Neural progenitor cell (in vitro differentiated cells): ENCODE measurements around the gene CAPZA1. TPM values are rescaled to one million over a fixed set of nuclear protein-coding genes. Genes with fewer than 3 reads are reported as not detected.
A peak's percentile ranks its signal among the peaks of the same experiment; 100 is the strongest.

ENCODE experiments used
- DNase-seq: peaks from one replicate; pipeline ENCODE4 v3.0.0-alpha.2; 2016; ENCODE audit warnings: low spot score
- H2AFZ ChIP-seq: fragments of 200-600 bp; sonication (generic); replicated peaks from 2 replicates; pipeline ENCODE4 v1.6.1; 2016; ENCODE audit warnings: antibody characterized with exemption
- H3F3A ChIP-seq: fragments of 200-600 bp; sonication (generic); 2 replicates; pipeline ENCODE4 v1.6.1; 2016; ENCODE audit warnings: antibody characterized with exemption, low read depth
- H3K27ac ChIP-seq: fragments of 200-600 bp; sonication (generic); 2 replicates; pipeline ENCODE4 v1.5.1; 2016; ENCODE audit warnings: mild to moderate bottlenecking
- H3K27me3 ChIP-seq: fragments of 200-600 bp; sonication (generic); 2 replicates; pipeline ENCODE4 v1.6.1; 2016; ENCODE audit warnings: mild to moderate bottlenecking, moderate library complexity
- H3K36me3 ChIP-seq: fragments of 200-600 bp; sonication (generic); 2 replicates; pipeline ENCODE4 v1.5.1; 2016
- H3K4me1 ChIP-seq: fragments of 200-600 bp; sonication (generic); 2 replicates; pipeline ENCODE4 v1.6.1; 2016; ENCODE audit warnings: mixed run types
- H3K4me2 ChIP-seq: fragments of 200-600 bp; sonication (generic); 2 replicates; pipeline ENCODE4 v1.6.1; 2016
- H3K4me3 ChIP-seq: fragments of 200-600 bp; sonication (generic); 2 replicates; pipeline ENCODE4 v1.5.1; 2016
- H3K79me2 ChIP-seq: fragments of 200-600 bp; sonication (generic); 2 replicates; pipeline ENCODE4 v1.6.1; 2016; ENCODE audit warnings: low read depth
- H3K9ac ChIP-seq: fragments of 200-600 bp; sonication (generic); 2 replicates; pipeline ENCODE4 v1.6.1; 2016
- H3K9me3 ChIP-seq: fragments of 200-600 bp; sonication (generic); 2 replicates; pipeline ENCODE4 v1.5.1; 2016; ENCODE audit warnings: low read depth
- H4K20me1 ChIP-seq: fragments of 200-600 bp; sonication (generic); 2 replicates; pipeline ENCODE4 v1.6.1; 2016; ENCODE audit warnings: low read depth
- H3K27ac Mint-ChIP-seq: 3 replicates; pipeline ENCODE4 v1.8.0; 2021; ENCODE audit warnings: mixed read lengths
- H3K27me3 Mint-ChIP-seq: 2 replicates; pipeline ENCODE4 v1.8.0; 2022; ENCODE audit warnings: low read depth, mild to moderate bottlenecking, inconsistent platforms, moderate library complexity, mixed read lengths; ENCODE audit not compliant: insufficient read depth
- H3K36me3 Mint-ChIP-seq: 3 replicates; pipeline ENCODE4 v1.8.0; 2021; ENCODE audit warnings: mixed read lengths
- H3K4me1 Mint-ChIP-seq: 3 replicates; pipeline ENCODE4 v1.8.0; 2021; ENCODE audit warnings: mixed read lengths
- H3K4me3 Mint-ChIP-seq: 3 replicates; pipeline ENCODE4 v1.8.0; 2021; ENCODE audit warnings: mild to moderate bottlenecking, moderate library complexity, mixed read lengths
- H3K9me3 Mint-ChIP-seq: 3 replicates; pipeline ENCODE4 v1.8.0; 2020; ENCODE audit warnings: mixed read lengths
- EZH2 ChIP-seq: fragments of 200-600 bp; sonication (generic); IDR thresholded peaks from 2 replicates; pipeline ENCODE4 v1.6.1; 2017; ENCODE audit warnings: antibody characterized with exemption, mild to moderate bottlenecking, moderate library complexity
- EZH2phosphoT487 ChIP-seq: fragments of 200-600 bp; sonication (generic); IDR thresholded peaks from 2 replicates; pipeline ENCODE4 v1.6.1; 2017; ENCODE audit warnings: antibody characterized with exemption
- total RNA-seq: library from RNA; depleted of rRNA; stranded (reverse); fragments of >200 nt; gene quantifications from 2 replicates; pipeline ENCODE4 v1.2.3, GENCODE V29; 2015; ENCODE audit warnings: low replicate concordance
- TF ChIP-seq, protein P1 (sequence below): fragments of 200-600 bp; sonication (generic); IDR thresholded peaks from 2 replicates; pipeline ENCODE4 v1.5.1; 2017; ENCODE audit warnings: antibody characterized with exemption, mild to moderate bottlenecking

The CAPZA1 gene
- total RNA-seq, 1 donor from 2014 or later: 218 TPM

DNA sequence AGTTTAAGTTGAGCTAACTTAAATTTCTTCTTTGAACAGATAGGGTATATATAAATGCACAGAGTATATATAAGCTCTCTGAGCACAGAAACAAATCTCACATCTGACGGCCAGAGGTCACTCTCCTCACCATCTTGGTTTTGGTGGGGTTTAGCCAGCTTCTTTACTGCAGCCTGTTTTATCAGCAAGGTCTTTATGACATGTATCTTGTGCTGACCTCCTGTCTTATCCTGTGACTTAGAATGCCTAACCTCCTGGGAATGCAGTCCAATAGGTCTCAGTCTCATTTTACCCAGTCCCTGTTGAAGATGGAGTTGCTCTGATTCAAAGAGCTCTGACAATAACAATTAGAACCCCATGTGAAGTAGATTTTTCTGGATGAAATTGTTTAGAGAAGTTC is 53.2 kb downstream of the CAPZA1 start:
- Mint-ChIP-seq H3K27me3 (peaks cover 3% of the 10 kb centered on the region), H3K4me1 (peaks cover 28% of the 10 kb centered on the region), H3K9me3 (no peaks in the 10 kb centered on the region), H3K27ac (no peak overlapping the region), H3K4me3 (peak overlapping the region; percentile 34), H3K36me3 (peaks cover 37% of the 10 kb centered on the region)
- Histone ChIP-seq H3K4me2 (no peak overlapping the region), H4K20me1 (no peaks in the 10 kb centered on the region), H3K9ac (no peak overlapping the region), H2AFZ (no peak overlapping the region), H3K4me1 (peaks cover 18% of the 10 kb centered on the region), H3K4me3 (no peak overlapping the region), H3K27ac (no peak overlapping the region), H3K36me3 (peaks cover 9% of the 10 kb centered on the region), H3K79me2 (peaks cover 26% of the 10 kb centered on the region), H3F3A (peaks cover 32% of the 10 kb centered on the region), H3K9me3 (no peaks in the 10 kb centered on the region), H3K27me3 (no peaks in the 10 kb centered on the region)
- TF ChIP-seq, protein P1, sequence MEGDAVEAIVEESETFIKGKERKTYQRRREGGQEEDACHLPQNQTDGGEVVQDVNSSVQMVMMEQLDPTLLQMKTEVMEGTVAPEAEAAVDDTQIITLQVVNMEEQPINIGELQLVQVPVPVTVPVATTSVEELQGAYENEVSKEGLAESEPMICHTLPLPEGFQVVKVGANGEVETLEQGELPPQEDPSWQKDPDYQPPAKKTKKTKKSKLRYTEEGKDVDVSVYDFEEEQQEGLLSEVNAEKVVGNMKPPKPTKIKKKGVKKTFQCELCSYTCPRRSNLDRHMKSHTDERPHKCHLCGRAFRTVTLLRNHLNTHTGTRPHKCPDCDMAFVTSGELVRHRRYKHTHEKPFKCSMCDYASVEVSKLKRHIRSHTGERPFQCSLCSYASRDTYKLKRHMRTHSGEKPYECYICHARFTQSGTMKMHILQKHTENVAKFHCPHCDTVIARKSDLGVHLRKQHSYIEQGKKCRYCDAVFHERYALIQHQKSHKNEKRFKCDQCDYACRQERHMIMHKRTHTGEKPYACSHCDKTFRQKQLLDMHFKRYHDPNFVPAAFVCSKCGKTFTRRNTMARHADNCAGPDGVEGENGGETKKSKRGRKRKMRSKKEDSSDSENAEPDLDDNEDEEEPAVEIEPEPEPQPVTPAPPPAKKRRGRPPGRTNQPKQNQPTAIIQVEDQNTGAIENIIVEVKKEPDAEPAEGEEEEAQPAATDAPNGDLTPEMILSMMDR: no peak
- TF ChIP-seq EZH2 (no peak), EZH2phosphoT487 (no peak)
- no peak for DNase-seq

DNA sequence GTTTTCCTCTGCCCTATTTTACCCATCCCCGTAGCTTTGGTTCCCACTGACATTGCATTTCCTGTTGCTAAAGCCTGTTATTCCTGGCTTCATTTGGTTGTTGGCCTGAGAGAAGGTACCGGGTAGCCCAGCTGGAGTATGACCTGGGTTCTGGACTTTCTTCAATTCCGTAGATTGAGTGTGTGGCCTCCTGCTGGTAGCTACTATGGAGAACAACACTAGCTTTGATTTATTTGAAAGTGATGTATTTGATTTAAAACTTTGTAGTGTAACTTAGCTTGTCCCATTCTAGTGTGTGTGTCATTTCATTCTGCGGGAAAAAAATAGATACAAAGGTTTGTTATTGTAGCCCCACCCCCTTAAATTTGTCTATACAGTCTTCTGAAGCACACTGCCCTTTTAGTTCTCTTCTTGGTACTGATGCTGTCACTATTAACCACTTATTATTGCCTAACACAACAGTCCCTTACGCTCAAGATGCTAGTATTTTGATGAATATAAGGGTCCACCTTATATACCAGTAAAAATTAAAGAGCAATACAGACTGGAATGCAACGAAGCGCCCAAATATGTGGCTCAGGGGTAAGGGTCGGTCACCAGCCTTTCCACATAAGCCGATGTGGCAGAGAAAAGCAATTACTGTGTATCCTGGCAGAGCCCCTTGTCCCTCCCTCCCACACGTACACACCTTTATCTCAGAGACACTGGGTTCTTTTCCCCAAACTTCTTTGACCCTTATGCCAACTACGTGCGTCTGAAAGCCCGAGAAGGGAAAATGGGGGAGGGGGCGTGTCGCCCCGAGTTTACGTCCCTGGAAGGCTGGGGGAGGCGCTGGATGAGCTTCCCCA is 54.2 kb downstream of the CAPZA1 start:
- Histone ChIP-seq H3K4me3 (peak overlapping the region; percentile 81), H3K4me2 (peak overlapping the region; percentile 94), H3K4me1 (peaks cover 26% of the 10 kb centered on the region), H3F3A (peaks cover 38% of the 10 kb centered on the region), H2AFZ (peak overlapping the region; percentile 93), H3K79me2 (peaks cover 35% of the 10 kb centered on the region), H3K27ac (peak overlapping the region; percentile 88), H3K36me3 (peaks cover 9% of the 10 kb centered on the region), H4K20me1 (peaks cover 9% of the 10 kb centered on the region), H3K9me3 (no peaks in the 10 kb centered on the region), H3K27me3 (no peaks in the 10 kb centered on the region), H3K9ac (peak overlapping the region; percentile 66)
- TF ChIP-seq, protein P1: peak; percentile 38
- TF ChIP-seq EZH2 (no peak), EZH2phosphoT487 (no peak)
- Mint-ChIP-seq H3K4me1 (peaks cover 33% of the 10 kb centered on the region), H3K27ac (peak overlapping the region; percentile 4), H3K4me3 (peak overlapping the region; percentile 96), H3K9me3 (no peaks in the 10 kb centered on the region), H3K27me3 (peaks cover 3% of the 10 kb centered on the region), H3K36me3 (peaks cover 39% of the 10 kb centered on the region)
- DNase-seq: peak; percentile 24

DNA sequence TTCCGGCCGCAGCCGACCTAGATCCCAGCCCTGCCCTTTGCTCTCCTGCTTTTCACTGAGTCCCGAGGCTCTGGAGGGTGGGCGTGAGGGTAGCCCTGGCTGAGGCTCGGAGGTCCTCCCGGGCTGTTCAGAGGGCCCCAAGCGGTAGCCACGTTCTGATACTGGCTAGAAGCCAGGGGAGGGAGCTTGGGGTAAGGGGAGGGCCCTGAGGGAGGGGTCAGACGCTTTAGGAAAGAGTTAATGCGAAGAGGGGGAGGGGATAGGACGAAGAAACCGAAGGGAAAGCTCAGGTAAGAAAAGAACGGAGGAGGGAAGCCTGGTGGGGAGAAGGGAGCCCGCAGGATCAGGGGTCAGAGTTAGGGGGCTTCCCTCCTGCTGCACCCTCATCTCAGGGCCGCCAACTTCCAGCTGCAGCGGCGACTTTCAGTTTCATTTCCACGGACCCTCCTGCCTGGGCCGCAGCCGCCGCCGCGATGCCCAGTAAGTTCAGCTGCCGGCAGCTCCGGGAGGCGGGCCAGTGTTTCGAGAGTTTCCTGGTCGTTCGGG is 54.9 kb downstream of the CAPZA1 start, which contains the start of gene MOV10:
TSS of gene MOV10 (plus strand) at position 220 of the 546 bp plus-strand sequence. CDS start at position 474, 254 bp downstream.
- peak within 1 kb of the TSS; percentile 88 for H3K27ac ChIP-seq
- peaks cover 42% of the 10 kb centered on the region for H3K79me2 ChIP-seq
- peak within 1 kb of the TSS; percentile 97 for H3K27ac Mint-ChIP-seq
- H3K9me3 ChIP-seq: no peaks in the 10 kb centered on the region
- TF ChIP-seq EZH2 (no peak), EZH2phosphoT487 (no peak)
- TF ChIP-seq, protein P1: no peak
- H2AFZ ChIP-seq: peak within 1 kb of the TSS; percentile 93
- H3K36me3 ChIP-seq: peaks cover 9% of the 10 kb centered on the region
- H3K4me1 Mint-ChIP-seq: peaks cover 33% of the 10 kb centered on the region
- peak; percentile 86 for DNase-seq
- H3K4me1 ChIP-seq: peaks cover 32% of the 10 kb centered on the region
- peaks cover 16% of the 10 kb centered on the region for H4K20me1 ChIP-seq
- peak within 1 kb of the TSS; percentile 96 for H3K4me3 Mint-ChIP-seq
- peak within 1 kb of the TSS; percentile 66 for H3K9ac ChIP-seq
- peaks cover 38% of the 10 kb centered on the region for H3K36me3 Mint-ChIP-seq
- peak within 1 kb of the TSS; percentile 81 for H3K4me3 ChIP-seq
- H3F3A ChIP-seq: peaks cover 38% of the 10 kb centered on the region
- H3K4me2 ChIP-seq: peak within 1 kb of the TSS; percentile 94
- no peaks in the 10 kb centered on the region for H3K27me3 ChIP-seq
- H3K9me3 Mint-ChIP-seq: peaks cover 5% of the 10 kb centered on the region
- H3K27me3 Mint-ChIP-seq: peaks cover 3% of the 10 kb centered on the region
